Right atrium auricular region (tissue), 2 donors: ENCODE measurements around the gene ZNF140. TPM values are rescaled to one million over a fixed set of nuclear protein-coding genes. Genes with fewer than 3 reads are reported as not detected.

ENCODE experiments used
- DNase-seq: peaks from one replicate; pipeline ENCODE4 v3.0.0-alpha.2; 2019; ENCODE audit warnings: low spot score
- H3K27ac ChIP-seq, 2 donors: fragments of 200-600 bp; sonication (generic); 1 replicate in 1 of 2; 2 replicates in 1 of 2; pipeline ENCODE4 v1.5.1; 2016 to 2019
- H3K27me3 ChIP-seq, 2 donors: fragments of 200-600 bp; sonication (generic); one replicate each; pipeline versions ENCODE4 v1.5.1 to v1.6.0; 2017 to 2019
- H3K36me3 ChIP-seq: fragments of 200-600 bp; sonication (generic); one replicate; pipeline ENCODE4 v1.5.1; 2016
- H3K4me1 ChIP-seq, 2 donors: fragments of 200-600 bp; sonication (generic); one replicate each; pipeline versions ENCODE4 v1.5.1 to v1.6.0; 2017 to 2019
- H3K4me3 ChIP-seq, 2 donors: fragments of 200-600 bp; sonication (generic); 1 replicate in 1 of 2; 2 replicates in 1 of 2; pipeline ENCODE4 v1.5.1; 2017 to 2019; ENCODE audit warnings: mild to moderate bottlenecking in 1 of 2, moderate library complexity in 1 of 2
- H3K9me3 ChIP-seq, 2 donors: fragments of 200-600 bp; sonication (generic); one replicate each; pipeline ENCODE4 v1.5.1; 2019
- CTCF ChIP-seq, 2 donors: fragments of 200-600 bp; sonication (generic); IDR thresholded peaks; one replicate each; pipeline ENCODE4 v1.5.1; 2019; ENCODE audit warnings: antibody characterized with exemption in 2 of 2
- total RNA-seq, 2 donors: library from RNA; depleted of rRNA; stranded (reverse); fragments of >200 nt; gene quantifications; one replicate each; pipeline ENCODE4 v1.1.0, GENCODE V29; 2016

Gene ZNF140
- total RNA-seq, 2 donors from 2014 or later, result 6.1 TPM

GRCh38 chr12:133130808-133131128 lies 50.0 kb downstream of the ZNF140 start:
- Histone ChIP-seq H3K27ac (peak overlapping the region; percentile 96 to 98), H3K9me3 (peaks cover 0 to 73% of the 10 kb centered on the region in 2 donors), H3K4me3 (peak overlapping the region; percentile 78 to 93), H3K27me3 (no peaks in the 10 kb centered on the region), H3K4me1 (peaks cover 0 to 18% of the 10 kb centered on the region in 2 donors), H3K36me3 (peaks cover 24% of the 10 kb centered on the region)
- peak; percentile 63 for DNase-seq
- no peak for TF ChIP-seq CTCF (IDR thresholded peaks at IDR 0.05)

- Histone ChIP-seq H3K4me3 (no peak overlapping the region), H3K4me1 (peaks cover 0 to 11% of the 10 kb centered on the region in 2 donors), H3K36me3 (peaks cover 58% of the 10 kb centered on the region), H3K27ac (no peak overlapping the region), H3K27me3 (no peaks in the 10 kb centered on the region), H3K9me3 (peaks cover 13 to 88% of the 10 kb centered on the region in 2 donors)
- no peak for DNase-seq
- no peak for TF ChIP-seq CTCF (IDR thresholded peaks at IDR 0.05)
Measured at GRCh38 chr12:133135747-133136146, 55.0 kb downstream of the ZNF140 start.

GRCh38 chr12:133145981-133146380 lies 65.3 kb downstream of the ZNF140 start:
- H3K4me3 ChIP-seq, result no peak overlapping the region
- DNase-seq, result no peak
- no peak overlapping the region for H3K27ac ChIP-seq
- no peaks in the 10 kb centered on the region for H3K4me1 ChIP-seq
- no peaks in the 10 kb centered on the region for H3K27me3 ChIP-seq
- peaks cover 78% of the 10 kb centered on the region for H3K36me3 ChIP-seq
- no peak for TF ChIP-seq CTCF (IDR thresholded peaks at IDR 0.05)
- peaks cover 19 to 99% of the 10 kb centered on the region in 2 donors for H3K9me3 ChIP-seq

- Histone ChIP-seq H3K9me3 (peaks cover 54 to 100% of the 10 kb centered on the region in 2 donors), H3K4me1 (no peaks in the 10 kb centered on the region), H3K4me3 (no peak overlapping the region), H3K27me3 (no peaks in the 10 kb centered on the region), H3K36me3 (peaks cover 67% of the 10 kb centered on the region), H3K27ac (no peak overlapping the region)
- DNase-seq, result no peak
- no peak for TF ChIP-seq CTCF (IDR thresholded peaks at IDR 0.05)
Measured at GRCh38 chr12:133156125-133156690, 75.5 kb downstream of the ZNF140 start.

Other genes starting within 250 kb of the ZNF140 start
- gene CHFR, start 193.3 kb upstream of the ZNF140 start, total RNA-seq, result 10 to 100 TPM; 13.6 to 13.8 TPM
- 10 to 100 TPM in 1 of 2 donors, 1 to 10 TPM in 1; 3.3 to 11.7 TPM for gene ZNF605, start 124.6 kb upstream of the ZNF140 start, total RNA-seq
- gene ZNF26, start 94.6 kb upstream of the ZNF140 start, total RNA-seq, result 1 to 10 TPM; 2.2 to 6.6 TPM
- 10 to 100 TPM in 1 of 2 donors, 1 to 10 TPM in 1; 8.5 to 10.1 TPM for gene ZNF84, start 43.4 kb upstream of the ZNF140 start, total RNA-seq
- 1 to 10 TPM in 1 of 2 donors, under 1 TPM in 1; 0.82 to 1.1 TPM for gene ZNF891, start 49.4 kb downstream of the ZNF140 start, total RNA-seq
- gene ZNF10, start 49.7 kb downstream of the ZNF140 start, total RNA-seq, result 1 to 10 TPM; 6.8 to 9.8 TPM
- gene ZNF268, start 100.6 kb downstream of the ZNF140 start, total RNA-seq, result 10 to 100 TPM in 1 of 2 donors, 1 to 10 TPM in 1; 6.5 to 10.6 TPM
- not detected for gene ANHX, start 155.0 kb downstream of the ZNF140 start, total RNA-seq